ENCODE data around the gene HMGB4. TPM values are rescaled to one million over a fixed set of nuclear protein-coding genes. Genes with fewer than 3 reads are reported as not detected.

HMGB4 gene
- total and polyA plus RNA-seq, 9 of the 15 experiments (the other 6 are each of a cell fraction or from before 2014, with no cell fraction given): not detected

DNA sequence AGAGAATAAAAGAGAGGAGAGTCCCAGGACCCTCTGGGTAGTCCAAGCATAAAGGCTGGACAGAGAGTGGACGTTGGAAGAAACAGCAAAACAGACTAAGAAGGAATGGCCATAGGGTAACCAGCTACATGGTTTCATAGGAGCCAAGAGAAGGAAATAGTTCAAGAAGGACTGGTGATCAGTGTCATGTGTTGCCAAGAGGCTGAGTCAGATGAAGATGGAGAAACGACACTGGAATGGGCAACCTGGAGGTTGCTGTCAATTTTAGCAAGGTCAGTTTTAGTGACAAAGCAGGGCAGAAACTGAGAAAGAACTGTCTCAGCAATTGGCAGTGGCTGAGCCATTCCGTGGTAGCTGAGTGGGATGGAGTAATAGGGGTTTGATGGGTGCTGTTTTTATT lies 41.4 kb downstream of the HMGB4 start:
- ChIA-PET CTCF (ENCODE audit: low intra/inter-chr PET ratio) (no interaction called here), POLR2A (interaction anchor here (1.0 to 1.3 kb wide), 3 partner anchors 8 to 129 kb away, joined by 3 read pairs; no protein-coding TSS in a partner anchor)
- no peak overlapping the region for H3K27ac ChIP-seq (ENCODE audit: extremely low read depth, low read depth, low read length)
- BruUV-seq (replicated peaks): no TSS peak
- DNase-seq (ENCODE audit: extremely low read depth in 1 of 4, low spot score in 3 of 4): no peak
- H3K27me3 ChIP-seq (ENCODE audit: control insufficient read depth in 2 of 2, insufficient read depth in 2 of 2, low read length in 2 of 2): no peaks in the 10 kb centered on the region; a peak in 1 of 5 replicates
- H3K4me2 ChIP-seq (ENCODE audit: insufficient read depth, low read length): no peak overlapping the region
- no peaks in the 10 kb centered on the region for H3K9me1 ChIP-seq (ENCODE audit: control insufficient read depth, insufficient read depth, low read length)
- in situ Hi-C loops (cut with MboI): no loop called here
- no peak overlapping the region for H3K9ac ChIP-seq (ENCODE audit: insufficient read depth in 1 of 2, low read depth in 2 of 2, low read length in 2 of 2)
- intact Hi-C loops (cut with micrococcal nuclease): no loop called here
- no peaks in the 10 kb centered on the region for H3K79me2 ChIP-seq (ENCODE audit: control insufficient read depth, insufficient read depth, low read length)
- TF ChIP-seq KDM4B (IDR thresholded peaks at IDR 0.05; ENCODE audit: borderline replicate concordance in 2 of 2, low read depth in 1 of 2) (no peak), ZNF124 (CRISPR knock-in tag; IDR thresholded peaks at IDR 0.05) (no peak), ZNF778 (CRISPR knock-in tag; IDR thresholded peaks at IDR 0.05) (no peak), FOXJ3 (CRISPR knock-in tag; IDR thresholded peaks at IDR 0.05) (no peak)
- TF ChIP-seq, protein P1, sequence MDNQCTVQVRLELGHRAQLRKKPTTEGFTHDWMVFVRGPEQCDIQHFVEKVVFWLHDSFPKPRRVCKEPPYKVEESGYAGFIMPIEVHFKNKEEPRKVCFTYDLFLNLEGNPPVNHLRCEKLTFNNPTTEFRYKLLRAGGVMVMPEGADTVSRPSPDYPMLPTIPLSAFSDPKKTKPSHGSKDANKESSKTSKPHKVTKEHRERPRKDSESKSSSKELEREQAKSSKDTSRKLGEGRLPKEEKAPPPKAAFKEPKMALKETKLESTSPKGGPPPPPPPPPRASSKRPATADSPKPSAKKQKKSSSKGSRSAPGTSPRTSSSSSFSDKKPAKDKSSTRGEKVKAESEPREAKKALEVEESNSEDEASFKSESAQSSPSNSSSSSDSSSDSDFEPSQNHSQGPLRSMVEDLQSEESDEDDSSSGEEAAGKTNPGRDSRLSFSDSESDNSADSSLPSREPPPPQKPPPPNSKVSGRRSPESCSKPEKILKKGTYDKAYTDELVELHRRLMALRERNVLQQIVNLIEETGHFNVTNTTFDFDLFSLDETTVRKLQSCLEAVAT (IDR thresholded peaks at IDR 0.05): no peak
- TF ChIP-seq, protein P2, sequence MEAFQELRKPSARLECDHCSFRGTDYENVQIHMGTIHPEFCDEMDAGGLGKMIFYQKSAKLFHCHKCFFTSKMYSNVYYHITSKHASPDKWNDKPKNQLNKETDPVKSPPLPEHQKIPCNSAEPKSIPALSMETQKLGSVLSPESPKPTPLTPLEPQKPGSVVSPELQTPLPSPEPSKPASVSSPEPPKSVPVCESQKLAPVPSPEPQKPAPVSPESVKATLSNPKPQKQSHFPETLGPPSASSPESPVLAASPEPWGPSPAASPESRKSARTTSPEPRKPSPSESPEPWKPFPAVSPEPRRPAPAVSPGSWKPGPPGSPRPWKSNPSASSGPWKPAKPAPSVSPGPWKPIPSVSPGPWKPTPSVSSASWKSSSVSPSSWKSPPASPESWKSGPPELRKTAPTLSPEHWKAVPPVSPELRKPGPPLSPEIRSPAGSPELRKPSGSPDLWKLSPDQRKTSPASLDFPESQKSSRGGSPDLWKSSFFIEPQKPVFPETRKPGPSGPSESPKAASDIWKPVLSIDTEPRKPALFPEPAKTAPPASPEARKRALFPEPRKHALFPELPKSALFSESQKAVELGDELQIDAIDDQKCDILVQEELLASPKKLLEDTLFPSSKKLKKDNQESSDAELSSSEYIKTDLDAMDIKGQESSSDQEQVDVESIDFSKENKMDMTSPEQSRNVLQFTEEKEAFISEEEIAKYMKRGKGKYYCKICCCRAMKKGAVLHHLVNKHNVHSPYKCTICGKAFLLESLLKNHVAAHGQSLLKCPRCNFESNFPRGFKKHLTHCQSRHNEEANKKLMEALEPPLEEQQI (IDR thresholded peaks at IDR 0.05): no peak
- 0% methylated on average over 3 of the region's 3 CpGs for WGBS (ENCODE audit: insufficient coverage, low coverage, missing lambda C conversion rate)
- no peak overlapping the region for H3K4me3 ChIP-seq
- no peaks in the 10 kb centered on the region for H3K9me3 ChIP-seq (replicated peaks; ENCODE audit: control insufficient read depth, insufficient read depth, low read depth, low read length)
- H3K36me3 ChIP-seq (ENCODE audit: control insufficient read depth, insufficient read depth, low read length): no peaks in the 10 kb centered on the region
- no peak for FAIRE-seq
- H3K4me1 ChIP-seq (replicated peaks in 1 of 2; ENCODE audit: control insufficient read depth in 2 of 2, insufficient read depth in 2 of 2, low read length in 2 of 2): peaks cover 0 to 6% of the 10 kb centered on the region in 2 experiments; a peak in 2 of 5 replicates
- no peak overlapping the region for H2AFZ ChIP-seq (ENCODE audit: low read depth, low read length)
- H4K20me1 ChIP-seq (replicated peaks; ENCODE audit: control insufficient read depth, insufficient read depth, low read length): 0 out of 2 replicates have a peak, but pooled peaks cover 2% of the 10 kb centered on the region
- ATAC-seq: no peak

Data from K562 (cell line).